IMR-90 (cell line): ENCODE measurements around the gene PLA2G4A.

Experiments used
- CHD1 ChIP-seq: IDR thresholded peaks from 2 replicates; pipeline ENCODE4 v1.6.1; 2012; ENCODE audit warnings: low read depth, low read length, improper control_type of control experiment
- CTCF ChIP-seq: conservative IDR thresholded peaks from 2 replicates; pipeline ENCODE4 v1.5.1; 2012; ENCODE audit warnings: mild to moderate bottlenecking, low read depth, low read length, improper control_type of control experiment
- MAFK ChIP-seq: IDR thresholded peaks from 2 replicates; pipeline ENCODE4 v1.6.1; 2012; ENCODE audit warnings: low read depth, low read length, improper control_type of control experiment
- MAZ ChIP-seq: IDR thresholded peaks from 2 replicates; pipeline ENCODE4 v1.6.1; 2012; ENCODE audit warnings: low read depth, mild to moderate bottlenecking, low read length, improper control_type of control experiment, moderate library complexity, borderline replicate concordance
- MXI1 ChIP-seq: IDR thresholded peaks from 2 replicates; pipeline ENCODE4 v1.6.1; 2012; ENCODE audit warnings: low read depth, mild to moderate bottlenecking, low read length, moderate library complexity, borderline replicate concordance
- NFE2L2 ChIP-seq: fragments of 150-350 bp; IDR thresholded peaks from 2 replicates; pipeline ENCODE4 v1.6.1; 2016; ENCODE audit warnings: low read depth, mild to moderate bottlenecking, low read length
- POLR2A ChIP-seq: IDR thresholded peaks from 2 replicates; pipeline ENCODE4 v1.6.1; 2012; ENCODE audit warnings: mild to moderate bottlenecking, low read depth, low read length
- RAD21 ChIP-seq: IDR thresholded peaks from 2 replicates; pipeline ENCODE4 v1.6.1; 2012; ENCODE audit warnings: low read length, improper control_type of control experiment
- RCOR1 ChIP-seq: IDR thresholded peaks from 2 replicates; pipeline ENCODE4 v1.6.1; 2012; ENCODE audit warnings: mild to moderate bottlenecking, low read length, improper control_type of control experiment; ENCODE audit not compliant: insufficient replicate concordance
- SMC3 ChIP-seq: fragments of 150-350 bp; IDR thresholded peaks from 2 replicates; pipeline ENCODE4 v1.6.1; 2016; ENCODE audit warnings: low read depth, mild to moderate bottlenecking, antibody characterized with exemption, low read length, moderate library complexity
- USF2 ChIP-seq: fragments of 150-350 bp; IDR thresholded peaks from 2 replicates; pipeline ENCODE4 v1.6.1; 2017; ENCODE audit warnings: mild to moderate bottlenecking, antibody characterized with exemption, low read length, low read depth

- TF ChIP-seq CTCF (no peak), USF2 (no peak), CHD1 (no peak), POLR2A (no peak), SMC3 (no peak), RCOR1 (no peak), NFE2L2 (no peak), RAD21 (no peak), MAFK (no peak), MXI1 (no peak), MAZ (no peak)
Observed at GRCh38 chr1:187027253-187027652, 198.5 kb downstream of the PLA2G4A start.
